AG04449 (cell line): ENCODE results near the gene ARHGAP4.

ENCODE experiments used
- CTCF ChIA-PET: fragments of 350-600 bp; formaldehyde crosslinking; extraction: SDS; loops from one replicate; lab custom pipeline; 2021; ENCODE audit warnings: antibody characterized with exemption; lab: Yijun Ruan, JAX
- POLR2A ChIA-PET: fragments of 400-600, 350-600 bp; formaldehyde crosslinking; extraction: SDS; loops from one replicate; lab custom pipeline; 2020; ENCODE audit warnings: antibody characterized with exemption, inconsistent platforms; lab: Yijun Ruan, JAX
- DNase-seq: peaks from one replicate; pipeline ENCODE4 v3.0.0-alpha.2; 2010; ENCODE audit warnings: low read depth, low spot score
- H3K4me3 ChIP-seq: 2 replicates; pipeline ENCODE4 v1.5.1; 2011; ENCODE audit warnings: low read depth, mild to moderate bottlenecking, control low read depth, low read length
- CTCF ChIP-seq: IDR thresholded peaks from one replicate; pipeline ENCODE4 v1.5.1; 2011; ENCODE audit warnings: mild to moderate bottlenecking, moderate library complexity, low read length, control low read depth, inconsistent platforms; ENCODE audit not compliant: insufficient read depth; ENCODE audit errors: missing control alignments

The ARHGAP4 gene

GRCh38 chrX:153909980-153910360 lies 16.1 kb downstream of the ARHGAP4 start:
- ChIA-PET POLR2A (no interaction called here), CTCF (interaction anchor here (5.1 kb wide), 1 partner anchor 13 kb away, joined by 29 read pairs; no protein-coding TSS in a partner anchor)
- no peak for DNase-seq
- no peak overlapping the region for H3K4me3 ChIP-seq
- no peak for TF ChIP-seq CTCF

- TF ChIP-seq CTCF: no peak
- H3K4me3 ChIP-seq: no peak overlapping the region
- CTCF ChIA-PET: interaction anchor here (0.6 to 5.1 kb wide), 2 partner anchors 14 to 17 kb away, joined by 4 to 29 read pairs; partner anchors contain the start of gene ARHGAP4
- no peak for DNase-seq
- POLR2A ChIA-PET: no interaction called here
These were observed 16.8 kb downstream of the ARHGAP4 start for GRCh38 chrX:153909024-153909979.

GRCh38 chrX:153908219-153908860 lies 17.7 kb downstream of the ARHGAP4 start:
- POLR2A ChIA-PET: no interaction called here
- H3K4me3 ChIP-seq: no peak overlapping the region
- CTCF ChIA-PET: interaction anchor here (5.1 kb wide), 1 partner anchor 15 kb away, joined by 29 read pairs; no protein-coding TSS in a partner anchor
- no peak for DNase-seq
- TF ChIP-seq CTCF: no peak

- no peak for DNase-seq
- no peak overlapping the region for H3K4me3 ChIP-seq
- no peak for TF ChIP-seq CTCF
- ChIA-PET CTCF (interaction anchor here (0.8 to 1.8 kb wide), 2 partner anchors 11 to 15 kb away, joined by 3 to 7 read pairs; no protein-coding TSS in a partner anchor), POLR2A (no interaction called here)
These were observed 18.6 kb downstream of the ARHGAP4 start for GRCh38 chrX:153907456-153907855.

- POLR2A ChIA-PET: no interaction called here
- TF ChIP-seq CTCF: no peak
- DNase-seq: no peak
- CTCF ChIA-PET: interaction anchor here (1.8 kb wide), 1 partner anchor 16 kb away, joined by 7 read pairs; no protein-coding TSS in a partner anchor
- no peak overlapping the region for H3K4me3 ChIP-seq
These were observed 19.7 kb downstream of the ARHGAP4 start for GRCh38 chrX:153906126-153906917.
